Mononuclear cell (primary cell): ENCODE results near the gene ADCY3. TPM values are rescaled to one million over a fixed set of nuclear protein-coding genes. Genes with fewer than 3 reads are reported as not detected.

Experiments
- H3K27me3 ChIP-seq: 2 replicates; pipeline ENCODE4 v1.6.0; 2011; ENCODE audit warnings: low read length, control low read depth; ENCODE audit not compliant: insufficient read depth
- H3K4me1 ChIP-seq: 2 replicates; pipeline ENCODE4 v1.5.1; 2011; ENCODE audit warnings: mild to moderate bottlenecking, low read length, control low read depth; ENCODE audit not compliant: insufficient read depth
- H3K4me3 ChIP-seq: 2 replicates; pipeline ENCODE4 v1.5.1; 2011; ENCODE audit warnings: mild to moderate bottlenecking, low read length, moderate library complexity
- H3K9me3 ChIP-seq: 2 replicates; pipeline ENCODE4 v1.5.1; 2011; ENCODE audit warnings: low read depth, mild to moderate bottlenecking, control low read depth, low read length
- total RNA-seq: library from RNA; depleted of rRNA; stranded (reverse); fragments of >200 nt; gene quantifications from one replicate; pipeline ENCODE4 v1.2.3, GENCODE V29; 2012

Gene ADCY3
- total RNA-seq, 1 donor = 10.7 TPM

- Histone ChIP-seq H3K9me3 (peaks cover 13% of the 10 kb centered on the region), H3K27me3 (no peaks in the 10 kb centered on the region), H3K4me1 (no peaks in the 10 kb centered on the region), H3K4me3 (no peak overlapping the region)
These were observed 20.6 kb downstream of the ADCY3 start for GRCh38 chr2:24899361-24899910.

- Histone ChIP-seq H3K27me3 (no peaks in the 10 kb centered on the region), H3K4me3 (no peak overlapping the region), H3K9me3 (peaks cover 14% of the 10 kb centered on the region), H3K4me1 (no peaks in the 10 kb centered on the region)
These were observed 21.6 kb downstream of the ADCY3 start for GRCh38 chr2:24898122-24899109.

- no peaks in the 10 kb centered on the region for H3K4me1 ChIP-seq
- no peaks in the 10 kb centered on the region for H3K27me3 ChIP-seq
- H3K9me3 ChIP-seq = peaks cover 14% of the 10 kb centered on the region
- H3K4me3 ChIP-seq = no peak overlapping the region
These were observed 25.3 kb downstream of the ADCY3 start for GRCh38 chr2:24894750-24895149.

GRCh38 chr2:24893934-24894333 lies 26.1 kb downstream of the ADCY3 start:
- Histone ChIP-seq H3K9me3 (peaks cover 14% of the 10 kb centered on the region), H3K4me1 (no peaks in the 10 kb centered on the region), H3K4me3 (no peak overlapping the region), H3K27me3 (no peaks in the 10 kb centered on the region)

GRCh38 chr2:24892928-24893327 lies 27.1 kb downstream of the ADCY3 start:
- H3K4me1 ChIP-seq = no peaks in the 10 kb centered on the region
- no peaks in the 10 kb centered on the region for H3K27me3 ChIP-seq
- no peak overlapping the region for H3K4me3 ChIP-seq
- H3K9me3 ChIP-seq = peaks cover 14% of the 10 kb centered on the region

- H3K4me3 ChIP-seq = no peak overlapping the region
- H3K4me1 ChIP-seq = peaks cover 11% of the 10 kb centered on the region
These were observed 28.8 kb downstream of the ADCY3 start for GRCh38 chr2:24891201-24891600.

GRCh38 chr2:24889221-24889620 lies 30.8 kb downstream of the ADCY3 start:
- no peaks in the 10 kb centered on the region for H3K9me3 ChIP-seq
- H3K4me3 ChIP-seq = no peak overlapping the region
- no peaks in the 10 kb centered on the region for H3K27me3 ChIP-seq
- H3K4me1 ChIP-seq = peaks cover 18% of the 10 kb centered on the region

More at GRCh38 chr2:24891201-24891600, 28.8 kb downstream of the ADCY3 start:
- Histone ChIP-seq H3K27me3 (no peaks in the 10 kb centered on the region), H3K9me3 (peaks cover 14% of the 10 kb centered on the region)

GRCh38 chr2:24888177-24888576 lies 31.9 kb downstream of the ADCY3 start:
- no peak overlapping the region for H3K4me3 ChIP-seq
- peaks cover 24% of the 10 kb centered on the region for H3K4me1 ChIP-seq
- H3K27me3 ChIP-seq = no peaks in the 10 kb centered on the region
- H3K9me3 ChIP-seq = no peaks in the 10 kb centered on the region

GRCh38 chr2:24887307-24887874 lies 32.6 kb downstream of the ADCY3 start:
- H3K4me1 ChIP-seq = peaks cover 24% of the 10 kb centered on the region
- no peaks in the 10 kb centered on the region for H3K9me3 ChIP-seq
- no peaks in the 10 kb centered on the region for H3K27me3 ChIP-seq
- H3K4me3 ChIP-seq = no peak overlapping the region

- H3K27me3 ChIP-seq = no peaks in the 10 kb centered on the region
- H3K4me1 ChIP-seq = peaks cover 24% of the 10 kb centered on the region
- peak overlapping the region; percentile 26 for H3K4me3 ChIP-seq
- H3K9me3 ChIP-seq = no peaks in the 10 kb centered on the region
These were observed 33.2 kb downstream of the ADCY3 start for GRCh38 chr2:24886691-24887304.

- no peaks in the 10 kb centered on the region for H3K9me3 ChIP-seq
- peak overlapping the region; percentile 26 for H3K4me3 ChIP-seq
- H3K27me3 ChIP-seq = no peaks in the 10 kb centered on the region
- peaks cover 24% of the 10 kb centered on the region for H3K4me1 ChIP-seq
These were observed 33.9 kb downstream of the ADCY3 start for GRCh38 chr2:24886126-24886501.

- Histone ChIP-seq H3K9me3 (no peaks in the 10 kb centered on the region), H3K4me1 (peaks cover 24% of the 10 kb centered on the region), H3K27me3 (no peaks in the 10 kb centered on the region), H3K4me3 (no peak overlapping the region)
These were observed 34.6 kb downstream of the ADCY3 start for GRCh38 chr2:24885221-24886125.

GRCh38 chr2:24883946-24884345 lies 36.1 kb downstream of the ADCY3 start:
- H3K27me3 ChIP-seq = no peaks in the 10 kb centered on the region
- H3K4me3 ChIP-seq = no peak overlapping the region
- H3K9me3 ChIP-seq = no peaks in the 10 kb centered on the region
- H3K4me1 ChIP-seq = peaks cover 24% of the 10 kb centered on the region

- no peaks in the 10 kb centered on the region for H3K27me3 ChIP-seq
These were observed 38.4 kb downstream of the ADCY3 start for GRCh38 chr2:24881623-24882022.

More at GRCh38 chr2:24881623-24882022, 38.4 kb downstream of the ADCY3 start:
- peaks cover 17% of the 10 kb centered on the region for H3K4me1 ChIP-seq
- no peak overlapping the region for H3K4me3 ChIP-seq
- H3K9me3 ChIP-seq = no peaks in the 10 kb centered on the region
